Hematopoietic multipotent progenitor cell (in vitro differentiated cells): Measurements from ENCODE around the gene TM9SF2. TPM values are rescaled to one million over a fixed set of nuclear protein-coding genes. Genes with fewer than 3 reads are reported as not detected.

Experiments
- small RNA-seq: library from RNA; depleted of rRNA; stranded (forward); fragments of <200 nt; gene quantifications from one replicate; pipeline ENCODE3, GENCODE V24; 2012
- total RNA-seq: library from RNA; depleted of rRNA; stranded (reverse); fragments of >200 nt; gene quantifications from one replicate; pipeline ENCODE4 v1.2.3, GENCODE V29; 2012

The TM9SF2 gene
- total RNA-seq, 1 donor = 66.8 TPM

Small RNA genes lying within 50 kb of the gene (small RNA-seq; reads per million reads assigned to genes)
- 0.20 reads per million for gene AL139035.1

Other genes with a start within 250 kb of the TM9SF2 start
- 0.54 TPM for gene GPR18, start 243.1 kb upstream of the TM9SF2 start, total RNA-seq
- 9.4 TPM for gene GPR183, start 194.1 kb upstream of the TM9SF2 start, total RNA-seq
- gene CLYBL, start 105.2 kb downstream of the TM9SF2 start, total RNA-seq = 2.7 TPM